ENCODE measurements around the gene CAPZA1. TPM values are rescaled to one million over a fixed set of nuclear protein-coding genes. Genes with fewer than 3 reads are reported as not detected.

Gene CAPZA1
- total RNA-seq, 4 donors from 2014 or later, result 102 to 209 (median 165) TPM

DNA sequence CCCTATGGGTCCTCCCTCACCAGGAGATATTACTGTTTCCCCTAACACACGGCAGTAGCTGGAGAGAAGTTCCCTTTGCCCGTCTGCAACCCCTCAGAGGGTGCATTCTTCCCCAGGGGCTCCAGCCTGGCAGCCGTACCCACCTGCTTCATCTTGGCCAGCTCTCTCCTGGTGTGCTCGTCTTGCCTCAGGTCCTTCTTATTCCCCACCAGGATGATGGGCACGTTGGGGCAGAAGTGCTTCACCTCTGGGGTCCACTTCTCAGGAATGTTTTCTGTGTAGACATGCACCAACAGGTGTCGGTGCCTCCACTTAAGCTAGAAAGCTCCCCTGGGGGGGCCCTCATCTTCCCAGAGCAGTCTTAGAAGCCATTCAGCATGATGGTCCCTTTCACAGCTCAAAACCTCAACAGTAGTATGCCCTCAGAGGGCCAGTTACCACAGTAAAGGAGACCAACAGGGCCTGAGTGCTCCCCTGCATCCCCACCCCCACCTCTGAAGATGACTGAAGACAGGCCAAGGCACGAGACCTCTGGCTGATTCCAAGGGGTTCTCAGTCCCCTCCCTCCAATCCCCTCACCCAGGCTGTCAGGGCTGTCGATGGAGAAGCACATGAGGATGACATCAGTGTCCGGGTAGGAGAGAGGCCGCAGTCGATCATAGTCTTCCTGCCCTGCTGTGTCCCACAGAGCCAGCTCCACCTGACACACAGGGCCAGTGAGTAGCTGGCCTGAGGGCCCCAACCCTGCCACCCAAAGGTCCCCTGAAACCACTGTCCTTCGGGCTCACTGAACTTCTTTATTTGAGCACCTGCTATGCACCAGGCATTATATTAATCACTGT, 83.0 kb downstream of the CAPZA1 start:
- TF ChIP-seq, protein P1, sequence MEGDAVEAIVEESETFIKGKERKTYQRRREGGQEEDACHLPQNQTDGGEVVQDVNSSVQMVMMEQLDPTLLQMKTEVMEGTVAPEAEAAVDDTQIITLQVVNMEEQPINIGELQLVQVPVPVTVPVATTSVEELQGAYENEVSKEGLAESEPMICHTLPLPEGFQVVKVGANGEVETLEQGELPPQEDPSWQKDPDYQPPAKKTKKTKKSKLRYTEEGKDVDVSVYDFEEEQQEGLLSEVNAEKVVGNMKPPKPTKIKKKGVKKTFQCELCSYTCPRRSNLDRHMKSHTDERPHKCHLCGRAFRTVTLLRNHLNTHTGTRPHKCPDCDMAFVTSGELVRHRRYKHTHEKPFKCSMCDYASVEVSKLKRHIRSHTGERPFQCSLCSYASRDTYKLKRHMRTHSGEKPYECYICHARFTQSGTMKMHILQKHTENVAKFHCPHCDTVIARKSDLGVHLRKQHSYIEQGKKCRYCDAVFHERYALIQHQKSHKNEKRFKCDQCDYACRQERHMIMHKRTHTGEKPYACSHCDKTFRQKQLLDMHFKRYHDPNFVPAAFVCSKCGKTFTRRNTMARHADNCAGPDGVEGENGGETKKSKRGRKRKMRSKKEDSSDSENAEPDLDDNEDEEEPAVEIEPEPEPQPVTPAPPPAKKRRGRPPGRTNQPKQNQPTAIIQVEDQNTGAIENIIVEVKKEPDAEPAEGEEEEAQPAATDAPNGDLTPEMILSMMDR (IDR thresholded peaks at IDR 0.05; ENCODE audit: low read depth), result no peak

DNA sequence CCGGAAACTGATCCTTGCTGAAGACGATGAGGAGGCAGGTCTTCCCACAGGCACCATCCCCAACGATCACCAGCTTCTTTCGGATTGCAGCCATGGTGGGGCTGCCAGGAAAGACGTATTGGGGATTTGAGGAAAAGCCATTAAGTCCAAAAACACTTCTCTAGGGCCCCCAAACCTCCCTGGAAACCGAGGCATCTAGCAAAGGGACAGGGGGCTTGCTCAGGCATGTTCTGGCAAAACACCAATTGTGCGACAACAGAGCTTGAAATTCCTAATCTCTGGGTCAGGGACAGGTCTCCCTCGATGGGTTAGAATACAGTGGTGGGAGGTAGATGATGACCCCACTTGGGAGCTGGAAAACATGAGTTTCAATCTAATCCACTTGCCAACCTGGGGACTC, 84.1 kb downstream of the CAPZA1 start:
- TF ChIP-seq, protein P1 (IDR thresholded peaks at IDR 0.05; ENCODE audit: low read depth), result no peak

DNA sequence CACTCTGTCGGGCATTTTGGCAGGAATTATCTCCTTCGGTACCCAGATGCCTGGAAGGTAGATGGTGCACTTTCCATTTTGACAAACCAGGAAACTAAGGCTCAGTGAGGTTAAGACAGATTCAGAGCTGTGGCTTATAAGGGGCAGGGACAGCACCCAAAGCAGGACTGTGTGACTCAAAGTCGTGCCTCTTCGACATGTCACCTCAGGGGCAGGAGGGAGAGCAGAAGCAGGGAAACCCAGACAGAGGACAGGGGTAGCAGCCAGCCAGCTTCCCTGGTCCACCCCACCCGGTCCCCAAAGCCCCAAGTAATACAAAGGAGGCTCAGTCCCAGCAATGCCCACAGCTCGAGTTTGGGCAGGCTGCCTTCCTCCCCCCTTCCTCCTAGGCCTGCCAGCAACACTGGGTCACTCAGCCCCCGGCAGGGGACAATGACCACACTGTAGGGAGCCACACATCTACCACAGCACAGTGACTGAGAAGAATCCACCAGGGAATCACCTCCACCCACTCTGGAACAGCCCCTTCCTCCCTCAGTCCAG, 84.8 kb downstream of the CAPZA1 start:
- TF ChIP-seq, protein P1 (IDR thresholded peaks at IDR 0.05; ENCODE audit: low read depth), result no peak

DNA sequence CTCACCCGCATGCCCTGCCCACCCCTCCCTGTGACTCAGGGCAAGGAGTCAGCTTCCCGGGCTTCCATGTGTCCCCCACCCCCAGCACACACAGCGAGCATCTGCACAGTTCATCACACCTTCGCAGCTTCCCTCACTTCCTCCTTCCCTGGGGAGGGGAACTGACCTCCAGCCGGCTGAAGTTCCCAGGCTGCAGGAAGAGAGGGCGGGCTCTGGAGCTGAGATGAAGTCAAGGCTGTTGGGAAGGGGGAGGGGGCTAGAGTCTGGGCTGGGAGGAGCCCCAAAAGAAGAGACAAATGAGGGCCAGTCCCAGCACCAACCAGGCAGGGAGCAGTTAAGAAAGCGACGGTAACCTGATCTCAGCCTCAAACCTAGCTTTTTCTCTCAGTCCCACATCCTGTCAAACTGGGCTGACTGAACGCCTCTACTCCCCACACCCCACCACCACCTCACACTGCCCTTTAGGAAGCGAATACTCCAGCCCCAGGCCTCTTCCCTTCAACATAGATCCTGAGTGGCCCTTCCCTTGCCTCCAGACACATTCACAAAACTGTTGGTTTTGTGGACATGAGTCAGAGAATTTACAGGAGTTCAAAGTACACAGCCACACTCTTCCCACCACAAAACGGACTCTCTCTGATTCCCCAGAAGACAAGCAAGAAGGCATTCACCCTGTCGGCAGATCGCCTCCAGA, 85.4 kb downstream of the CAPZA1 start:
- TF ChIP-seq, protein P1 (IDR thresholded peaks at IDR 0.05; ENCODE audit: low read depth), result no peak

DNA sequence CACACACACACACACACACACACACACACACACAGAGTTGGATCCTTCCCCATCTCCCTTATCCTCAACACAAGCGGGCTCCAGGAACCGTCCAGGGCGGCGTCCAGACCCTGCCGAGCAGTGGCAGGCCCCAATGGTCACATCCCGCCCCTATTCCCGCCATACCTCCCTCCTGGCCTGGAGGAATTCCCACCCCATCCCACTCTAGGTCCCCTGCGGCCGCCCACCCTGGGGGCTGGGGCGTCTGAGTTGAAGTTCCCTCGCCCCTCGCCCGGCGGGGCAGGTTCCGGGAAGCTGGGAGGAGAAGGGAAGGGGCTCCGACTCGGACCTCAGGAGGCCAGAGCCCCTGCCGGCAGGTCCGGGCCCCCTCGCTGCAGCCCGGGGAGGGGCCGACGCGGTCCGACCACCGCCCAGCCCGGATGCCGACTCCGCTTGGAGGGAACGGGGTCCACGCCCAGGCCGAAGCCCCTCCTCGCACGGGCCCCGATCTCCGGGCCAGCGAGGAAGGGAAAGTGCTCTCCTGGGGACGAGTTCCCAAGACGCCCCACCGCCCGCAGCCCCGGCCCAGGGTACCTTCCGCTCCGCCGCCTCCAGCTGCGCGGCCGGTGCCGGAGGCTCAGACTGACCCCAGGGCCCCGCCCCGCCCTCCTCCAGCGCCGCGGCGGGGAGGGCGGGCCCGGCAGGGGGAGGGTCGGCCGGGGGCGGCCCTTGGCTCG, 87.0 kb downstream of the CAPZA1 start, which contains the start of gene RHOC:
Gene RHOC, minus strand, starts transcription at position 623 of the 716 bp plus-strand sequence. CDS start 3,328 bp downstream, outside the sequence.
- TF ChIP-seq, protein P1 (IDR thresholded peaks at IDR 0.05; ENCODE audit: low read depth), result no peak

DNA sequence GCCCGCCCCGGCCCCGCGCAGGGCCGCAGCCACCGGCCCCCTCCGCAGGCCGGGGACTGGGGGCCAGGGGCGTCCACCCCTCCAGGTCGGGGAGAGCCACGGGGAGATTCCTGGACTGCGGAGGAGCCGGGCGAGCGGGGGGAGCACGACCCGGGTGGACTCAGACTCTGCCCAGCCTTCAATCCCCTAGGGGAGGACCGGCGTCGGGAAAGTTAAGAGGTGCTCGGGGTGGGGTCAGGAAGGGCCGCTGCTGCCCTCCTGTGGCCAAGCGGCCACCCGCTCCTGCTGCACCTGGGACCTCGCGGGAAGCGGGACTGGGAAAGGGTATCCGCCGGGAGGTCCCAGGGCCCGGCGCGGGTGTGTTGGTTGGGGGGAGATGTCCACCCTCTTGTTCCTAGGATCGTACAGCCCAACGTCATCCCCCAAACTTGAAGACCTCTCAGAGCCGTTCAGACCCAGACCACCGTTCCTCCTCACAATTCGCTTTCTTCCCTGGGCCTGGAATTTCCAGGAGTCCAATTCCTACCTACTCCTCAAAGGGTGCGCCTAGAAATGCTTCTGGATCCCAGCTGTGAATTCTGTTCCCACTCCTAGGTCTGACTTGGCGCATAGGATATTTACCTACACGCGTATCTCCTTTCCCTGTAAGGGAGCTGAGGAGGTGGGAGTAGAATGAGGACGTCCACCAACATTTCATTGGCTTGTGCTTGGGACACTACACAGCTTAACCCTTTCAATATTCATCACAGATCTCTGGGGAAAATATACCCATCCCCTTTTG, 87.8 kb downstream of the CAPZA1 start:
- TF ChIP-seq, protein P1 (IDR thresholded peaks at IDR 0.05; ENCODE audit: low read depth), result no peak
